Nephron (organoid): Measurements from ENCODE around the gene MBTPS1.

Experiments
- H3K27ac Mint-ChIP-seq, 3 experiments: 2 replicates each; pipeline ENCODE4 v1.8.0; 2020; ENCODE audit warnings: mixed read lengths in 3 of 3, mild to moderate bottlenecking in 2 of 3, moderate library complexity in 1 of 3
- H3K27me3 Mint-ChIP-seq: 2 replicates; pipeline ENCODE4 v1.8.0; 2021; ENCODE audit warnings: low read depth, mild to moderate bottlenecking, moderate library complexity, mixed read lengths
- H3K36me3 Mint-ChIP-seq: 2 replicates; pipeline ENCODE4 v1.8.0; 2020; ENCODE audit warnings: low read depth, mixed read lengths
- H3K4me1 Mint-ChIP-seq: 2 replicates; pipeline ENCODE4 v1.8.0; 2020; ENCODE audit warnings: mixed read lengths
- H3K4me3 Mint-ChIP-seq, 3 experiments: 2 replicates each; pipeline ENCODE4 v1.8.0; 2020; ENCODE audit warnings: mild to moderate bottlenecking in 3 of 3, mixed read lengths in 3 of 3, moderate library complexity in 2 of 3
- H3K9me3 Mint-ChIP-seq: 2 replicates; pipeline ENCODE4 v1.8.0; 2020; ENCODE audit warnings: mixed read lengths
- TF ChIP-seq, protein P1 (sequence below), 3 experiments: fragments of 200-600 bp; sonication (generic); IDR thresholded peaks; one replicate each; pipeline ENCODE4 v1.5.0; 2021; ENCODE audit warnings: antibody characterized with exemption in 3 of 3; ENCODE audit not compliant: unreplicated experiment in 3 of 3

MBTPS1 gene

DNA sequence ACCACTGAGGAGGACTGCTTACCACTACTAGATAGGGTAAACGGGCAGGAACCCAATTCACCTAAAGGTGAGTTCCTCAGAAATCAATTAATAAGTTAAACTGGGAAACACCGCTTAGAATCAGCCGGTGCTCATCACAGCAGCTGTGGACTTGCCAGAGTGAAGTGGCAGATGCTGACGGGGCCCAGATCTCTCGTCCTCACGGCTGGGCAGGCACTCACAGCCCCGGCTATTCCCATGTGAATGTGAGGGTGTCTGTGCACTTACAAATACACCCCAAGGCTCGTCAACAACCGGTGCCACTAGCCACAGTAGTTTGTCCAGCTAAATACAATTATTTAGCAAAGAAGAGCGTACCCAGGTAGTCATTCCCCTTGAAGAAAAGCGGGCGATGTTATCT is 29.7 kb downstream of the MBTPS1 start:
- no peaks in the 10 kb centered on the region for H3K9me3 Mint-ChIP-seq
- no peaks in the 10 kb centered on the region for H3K27me3 Mint-ChIP-seq
- TF ChIP-seq, protein P1, sequence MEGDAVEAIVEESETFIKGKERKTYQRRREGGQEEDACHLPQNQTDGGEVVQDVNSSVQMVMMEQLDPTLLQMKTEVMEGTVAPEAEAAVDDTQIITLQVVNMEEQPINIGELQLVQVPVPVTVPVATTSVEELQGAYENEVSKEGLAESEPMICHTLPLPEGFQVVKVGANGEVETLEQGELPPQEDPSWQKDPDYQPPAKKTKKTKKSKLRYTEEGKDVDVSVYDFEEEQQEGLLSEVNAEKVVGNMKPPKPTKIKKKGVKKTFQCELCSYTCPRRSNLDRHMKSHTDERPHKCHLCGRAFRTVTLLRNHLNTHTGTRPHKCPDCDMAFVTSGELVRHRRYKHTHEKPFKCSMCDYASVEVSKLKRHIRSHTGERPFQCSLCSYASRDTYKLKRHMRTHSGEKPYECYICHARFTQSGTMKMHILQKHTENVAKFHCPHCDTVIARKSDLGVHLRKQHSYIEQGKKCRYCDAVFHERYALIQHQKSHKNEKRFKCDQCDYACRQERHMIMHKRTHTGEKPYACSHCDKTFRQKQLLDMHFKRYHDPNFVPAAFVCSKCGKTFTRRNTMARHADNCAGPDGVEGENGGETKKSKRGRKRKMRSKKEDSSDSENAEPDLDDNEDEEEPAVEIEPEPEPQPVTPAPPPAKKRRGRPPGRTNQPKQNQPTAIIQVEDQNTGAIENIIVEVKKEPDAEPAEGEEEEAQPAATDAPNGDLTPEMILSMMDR (IDR thresholded peaks at IDR 0.05; ENCODE audit: unreplicated experiment in 3 of 3): no peak
- H3K4me1 Mint-ChIP-seq: no peaks in the 10 kb centered on the region
- no peak overlapping the region for H3K4me3 Mint-ChIP-seq
- H3K36me3 Mint-ChIP-seq: peaks cover 63% of the 10 kb centered on the region
- no peak overlapping the region for H3K27ac Mint-ChIP-seq

DNA sequence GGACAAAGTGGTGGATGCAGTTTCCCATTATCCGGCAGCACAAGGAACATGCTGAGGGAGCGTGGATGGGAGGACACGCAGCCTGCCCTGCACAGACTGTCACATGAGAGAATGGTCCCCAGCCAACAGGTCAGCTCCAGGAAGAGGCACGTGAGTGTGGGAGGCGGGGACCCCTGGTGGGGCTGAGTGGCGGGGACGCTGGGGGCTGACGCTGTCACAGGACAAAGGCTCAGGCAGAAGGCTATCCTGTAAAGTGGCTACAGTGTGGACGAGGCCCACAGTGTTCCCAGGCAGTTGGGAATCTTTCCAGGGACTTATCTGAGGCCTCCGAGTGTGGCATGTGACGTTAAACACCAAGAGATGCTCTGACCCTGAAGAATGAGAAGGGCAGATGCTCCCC is 30.4 kb downstream of the MBTPS1 start:
- Mint-ChIP-seq H3K4me1 (no peaks in the 10 kb centered on the region), H3K27me3 (no peaks in the 10 kb centered on the region), H3K27ac (no peak overlapping the region), H3K36me3 (peaks cover 63% of the 10 kb centered on the region), H3K4me3 (no peak overlapping the region), H3K9me3 (no peaks in the 10 kb centered on the region)
- TF ChIP-seq, protein P1 (IDR thresholded peaks at IDR 0.05; ENCODE audit: unreplicated experiment in 3 of 3): no peak

DNA sequence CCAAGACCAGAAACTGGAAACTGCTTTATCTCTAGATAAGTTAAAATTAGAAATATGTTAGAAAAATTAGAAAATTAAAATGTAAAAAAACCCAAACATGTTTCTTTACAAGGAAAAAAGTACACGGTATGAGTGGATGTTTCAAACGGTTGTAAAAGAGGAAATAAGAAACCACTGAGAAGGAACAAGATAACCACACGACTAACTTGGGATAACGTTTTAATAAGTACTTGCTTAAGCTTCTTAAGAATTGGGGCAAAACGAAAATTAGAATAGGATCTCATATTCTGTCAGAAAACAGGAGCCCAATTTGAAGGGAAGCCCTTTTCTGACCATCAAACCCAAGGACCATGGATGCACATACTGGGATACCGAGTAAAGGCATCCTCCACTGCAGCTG is 31.0 kb downstream of the MBTPS1 start:
- Mint-ChIP-seq H3K27me3 (no peaks in the 10 kb centered on the region), H3K4me1 (no peaks in the 10 kb centered on the region), H3K36me3 (peaks cover 63% of the 10 kb centered on the region)

DNA sequence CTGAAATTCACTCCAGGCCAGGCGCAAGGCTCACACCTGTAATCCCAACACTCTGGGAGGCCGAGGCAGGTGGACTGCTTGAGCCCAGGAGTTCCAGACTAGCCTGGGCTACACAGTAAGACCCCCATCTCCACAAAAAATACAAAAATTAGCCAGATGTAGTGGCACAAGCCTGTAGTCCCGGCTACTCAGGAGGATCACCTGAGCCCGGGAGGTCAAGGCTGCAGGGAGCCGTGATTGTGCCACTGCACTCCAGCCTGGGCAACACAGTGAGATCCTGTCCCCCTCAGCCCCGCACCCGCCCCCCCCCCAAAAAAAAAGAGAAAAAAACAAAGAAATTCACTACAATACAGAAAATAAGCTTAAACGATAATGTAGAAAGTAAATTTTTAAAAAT is 31.5 kb downstream of the MBTPS1 start:
- Mint-ChIP-seq H3K4me3 (no peak overlapping the region), H3K27me3 (no peaks in the 10 kb centered on the region), H3K9me3 (no peaks in the 10 kb centered on the region), H3K27ac (no peak overlapping the region), H3K4me1 (no peaks in the 10 kb centered on the region), H3K36me3 (peaks cover 65% of the 10 kb centered on the region)
- TF ChIP-seq, protein P1 (IDR thresholded peaks at IDR 0.05; ENCODE audit: unreplicated experiment in 3 of 3): no peak

More for the DNA sequence above, 31.0 kb downstream of the MBTPS1 start:
- no peaks in the 10 kb centered on the region for H3K9me3 Mint-ChIP-seq
- TF ChIP-seq, protein P1 (IDR thresholded peaks at IDR 0.05; ENCODE audit: unreplicated experiment in 3 of 3): no peak
- H3K27ac Mint-ChIP-seq: no peak overlapping the region
- no peak overlapping the region for H3K4me3 Mint-ChIP-seq

DNA sequence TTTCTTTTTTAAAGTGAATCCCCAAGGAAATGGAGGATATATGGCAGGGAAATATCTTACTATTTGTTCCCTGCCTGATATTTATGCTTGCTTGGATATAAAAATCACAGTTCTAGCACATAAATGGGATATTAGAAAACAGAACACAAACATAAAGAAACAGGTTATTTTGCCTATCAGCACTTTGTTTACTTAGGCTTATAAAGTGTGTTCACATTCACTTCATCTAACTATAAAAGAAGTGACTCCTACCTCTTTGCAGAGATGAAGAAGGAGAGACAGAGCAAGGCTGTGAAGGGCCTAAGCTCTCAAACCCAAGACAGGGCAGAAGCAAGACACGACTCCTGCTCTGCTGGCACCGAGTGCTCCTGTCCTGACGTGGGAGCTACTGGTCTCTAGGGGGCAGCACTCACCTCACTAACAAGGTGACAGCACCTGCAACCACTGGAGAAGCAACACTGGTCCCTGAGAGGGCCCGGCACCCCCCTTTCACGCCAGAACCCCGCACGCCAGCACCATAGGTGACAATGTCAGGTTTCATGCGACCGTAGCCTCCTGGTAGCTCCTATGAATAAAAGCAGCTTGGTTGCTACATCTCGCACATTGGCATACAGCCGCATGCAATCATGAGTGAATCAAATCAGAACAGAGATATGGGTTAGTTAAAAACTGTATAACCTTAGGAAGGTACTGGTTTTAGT is 32.0 kb downstream of the MBTPS1 start:
- Mint-ChIP-seq H3K4me1 (no peaks in the 10 kb centered on the region), H3K27ac (no peak overlapping the region), H3K36me3 (peaks cover 67% of the 10 kb centered on the region), H3K9me3 (no peaks in the 10 kb centered on the region), H3K4me3 (no peak overlapping the region), H3K27me3 (no peaks in the 10 kb centered on the region)
- TF ChIP-seq, protein P1 (IDR thresholded peaks at IDR 0.05; ENCODE audit: unreplicated experiment in 3 of 3): peak; percentile 66 to 72 (median 70)
